HG02870 (cell line): ENCODE measurements around the gene NTM.
"Not testable (repeated sequence)": the region's sequence is repeated elsewhere in the genome, so short reads cannot be mapped to it uniquely, and the experiment has no call there.

Experiments used
- ATAC-seq: cut with Tn5 transposase; IDR thresholded peaks from one replicate; pipeline ENCODE4 v1.9.1; 2021; ENCODE audit warnings: mild to moderate bottlenecking, moderate library complexity; ENCODE audit not compliant: unreplicated experiment

The NTM gene

DNA sequence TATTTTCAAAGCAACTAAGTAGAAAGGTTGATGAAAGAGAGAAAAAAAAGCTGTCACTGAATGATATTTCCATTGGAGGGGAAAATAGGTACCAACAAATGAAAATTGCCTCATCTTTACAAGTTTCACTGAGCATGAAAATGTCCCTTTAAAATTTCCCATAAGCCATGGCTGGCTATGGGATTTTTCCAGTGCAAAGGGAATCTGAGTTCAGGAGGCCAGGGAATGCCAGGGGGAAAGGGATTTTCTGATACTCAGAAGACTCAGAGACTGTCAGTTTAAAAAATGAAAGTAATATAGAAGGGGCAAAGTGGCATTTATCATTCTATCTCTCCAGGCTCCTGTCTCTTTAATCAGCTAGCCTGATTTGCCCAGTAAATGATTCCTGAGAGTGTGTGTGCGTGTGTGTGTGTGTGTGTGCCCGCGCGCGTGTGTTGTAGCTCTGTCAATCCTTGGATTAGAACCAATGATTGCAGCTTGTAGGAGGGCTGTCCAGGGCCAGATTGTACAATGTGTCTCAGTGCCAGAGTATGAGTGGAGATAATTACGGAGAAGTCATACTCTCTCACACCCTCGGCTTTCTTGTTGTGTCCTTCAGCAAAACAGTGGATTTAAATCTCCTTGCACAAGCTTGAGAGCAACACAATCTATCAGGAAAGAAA is at the start of gene NTM:
NTM (plus strand) TSS at position 526 of the 662 bp plus-strand sequence.
- ATAC-seq, result no peak

DNA sequence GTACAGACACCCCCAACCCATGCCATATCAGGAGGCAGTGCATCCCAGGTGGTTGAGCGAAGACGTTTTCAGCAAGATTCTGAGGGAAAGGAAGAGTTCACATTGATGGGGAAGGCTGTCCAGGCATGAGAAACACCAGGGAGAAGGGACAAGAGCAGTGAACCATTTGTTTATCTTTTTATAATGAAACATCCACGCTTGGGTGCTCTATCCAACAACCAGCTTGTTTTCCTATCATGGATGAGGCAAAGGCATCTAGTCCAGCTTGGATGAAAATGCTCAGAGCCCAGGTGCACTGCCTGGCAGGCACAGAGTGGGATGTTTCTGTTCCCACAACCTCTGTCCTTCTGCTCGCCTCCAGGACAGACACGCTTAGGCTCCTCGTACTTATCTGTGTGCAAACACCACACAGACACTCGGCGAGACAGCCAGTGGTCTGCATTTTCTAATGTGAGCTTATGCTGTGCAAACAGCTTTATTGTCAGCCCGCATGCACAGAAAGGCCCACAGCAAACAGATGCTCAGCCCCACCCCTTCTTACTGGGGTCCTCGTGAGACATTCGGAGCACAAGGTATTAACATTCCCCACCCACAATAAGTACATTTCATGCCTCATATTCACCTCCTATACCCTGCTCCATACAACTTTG is 45.4 kb upstream of the NTM start:
- ATAC-seq, result no peak

DNA sequence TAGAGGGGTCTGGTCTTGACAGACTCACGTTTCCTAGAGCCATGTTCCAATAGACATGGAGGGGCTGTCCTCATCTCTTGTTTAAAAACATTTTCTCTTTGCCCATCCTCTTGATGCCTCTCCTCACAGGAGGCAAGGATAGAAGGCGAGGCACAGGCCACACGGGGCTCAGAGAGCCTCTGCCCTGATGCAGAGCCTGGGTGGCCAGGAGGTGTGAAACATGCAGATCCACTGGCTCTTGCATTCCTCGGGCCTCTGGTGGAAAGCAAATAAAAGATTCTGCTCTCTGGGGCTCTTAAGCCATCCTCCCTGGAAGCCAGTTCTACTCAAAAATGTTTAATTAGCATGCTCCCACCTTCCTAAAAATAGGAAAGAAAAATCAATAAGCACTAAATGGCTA is 43.6 kb upstream of the NTM start:
- ATAC-seq, result no peak

DNA sequence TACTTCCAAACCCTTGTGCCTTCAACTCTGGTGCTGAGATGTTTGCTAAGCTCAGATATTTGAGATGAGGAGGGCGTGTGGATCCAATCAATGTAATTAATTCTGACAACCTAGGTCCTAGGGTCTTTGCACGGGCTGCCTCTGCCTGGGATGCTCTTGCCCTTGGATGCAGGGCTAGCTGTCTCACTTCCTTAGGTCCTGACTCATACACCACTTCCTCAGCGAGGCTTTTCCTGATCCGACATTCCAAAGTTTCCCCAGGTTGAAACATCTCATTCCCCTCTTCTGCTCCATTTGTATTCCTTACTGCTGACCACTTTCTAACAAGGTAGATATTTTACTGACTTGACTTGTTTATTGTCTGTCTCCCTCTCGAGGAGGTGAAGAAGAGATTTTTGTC is 43.0 kb upstream of the NTM start:
- no peak for ATAC-seq

DNA sequence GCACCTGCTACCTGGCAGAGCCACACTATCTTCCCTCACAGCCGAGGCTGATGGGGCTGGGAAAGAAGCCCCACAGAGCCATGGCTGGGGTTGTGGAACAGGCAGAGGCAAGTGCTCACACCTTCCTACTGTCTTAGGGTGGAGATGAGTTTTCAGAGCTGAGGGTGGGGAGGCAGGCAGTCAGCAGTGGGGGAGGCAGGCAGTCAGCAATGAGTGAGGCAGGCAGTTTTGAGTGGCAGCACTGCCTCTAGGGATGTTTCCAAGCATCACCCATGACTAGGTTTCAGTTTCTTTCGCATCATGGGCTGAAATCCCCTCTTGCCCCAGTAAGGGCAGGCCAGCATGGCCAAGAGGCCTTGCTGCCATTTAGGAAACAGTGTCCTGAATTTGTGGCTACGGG is 41.6 kb upstream of the NTM start:
- ATAC-seq, result no peak

DNA sequence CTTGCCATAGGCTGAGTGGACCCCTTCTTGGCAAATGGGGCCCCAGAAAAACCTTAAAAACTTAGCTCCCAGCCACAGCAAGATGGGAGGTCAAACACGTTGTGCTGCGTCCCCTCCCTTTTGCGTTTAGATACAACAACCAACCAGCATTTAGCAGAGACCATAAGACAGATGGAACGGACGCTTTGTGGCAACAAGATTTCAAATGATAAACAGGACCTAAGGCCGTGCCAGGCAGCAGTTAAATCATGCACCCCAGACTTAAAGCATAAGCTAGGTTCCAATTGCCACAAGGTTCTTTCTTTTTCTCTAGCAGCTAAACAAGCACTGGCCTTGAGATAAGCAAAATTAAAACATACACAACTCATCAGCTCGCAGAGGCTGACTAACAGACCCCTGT is 39.4 kb upstream of the NTM start:
- ATAC-seq, result no peak

DNA sequence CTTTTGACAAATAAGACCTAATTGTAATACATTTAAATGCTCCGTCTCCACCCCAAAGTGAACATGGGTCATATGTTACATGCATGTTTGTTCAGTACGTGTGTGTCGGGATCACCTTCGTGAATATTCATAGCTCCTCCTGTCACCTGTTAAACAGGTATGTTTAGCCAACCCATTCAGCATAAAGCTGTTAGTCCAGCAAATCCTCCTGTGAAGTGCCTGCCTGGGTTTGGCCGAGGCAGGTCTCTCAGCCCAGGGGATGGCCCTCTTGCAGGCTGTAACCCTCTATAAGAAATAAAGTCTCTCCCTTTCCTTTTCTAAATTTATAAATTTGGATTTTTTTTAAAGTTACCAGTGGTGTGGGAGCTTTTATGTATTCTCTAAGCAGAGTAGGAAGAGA is 38.9 kb upstream of the NTM start:
- no peak for ATAC-seq

DNA sequence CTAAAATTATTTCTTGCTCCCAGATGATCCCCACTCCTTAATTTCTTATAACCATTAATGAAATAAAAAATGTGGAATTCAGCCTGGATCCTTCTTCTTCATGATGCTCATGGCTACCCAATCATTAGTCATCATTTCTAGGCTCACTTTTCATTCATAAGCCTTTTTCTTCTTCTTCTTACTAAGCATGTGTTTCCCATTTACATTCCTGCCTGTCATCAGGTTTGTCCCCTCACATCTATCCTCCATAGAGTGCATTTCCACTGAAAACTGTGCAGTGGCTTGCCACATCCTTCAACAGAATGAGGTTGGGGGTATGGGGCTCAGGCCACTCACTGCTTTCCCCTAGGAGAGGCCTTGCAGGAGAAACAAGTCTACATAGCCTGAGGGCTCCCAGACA is 35.8 kb upstream of the NTM start:
- no peak for ATAC-seq

DNA sequence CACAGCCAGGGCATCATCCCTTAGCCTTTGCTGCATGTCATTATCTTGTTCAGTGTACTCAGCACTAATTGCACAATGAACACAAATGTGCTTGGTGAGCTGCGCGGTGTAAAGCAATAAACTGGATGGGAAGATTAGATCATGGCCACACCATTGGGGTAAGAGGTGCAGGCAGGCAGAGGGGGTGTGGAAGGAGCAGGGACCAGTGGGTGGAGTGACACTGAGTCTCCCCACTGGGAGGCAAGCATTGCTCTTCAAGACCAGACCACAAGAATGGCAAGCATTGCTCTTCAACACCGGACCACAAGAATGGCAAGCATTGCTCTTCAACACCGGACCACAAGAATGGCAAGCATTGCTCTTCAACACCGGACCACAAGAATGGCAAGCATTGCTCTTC is 28.5 kb upstream of the NTM start:
- not testable (repeated sequence) for ATAC-seq

DNA sequence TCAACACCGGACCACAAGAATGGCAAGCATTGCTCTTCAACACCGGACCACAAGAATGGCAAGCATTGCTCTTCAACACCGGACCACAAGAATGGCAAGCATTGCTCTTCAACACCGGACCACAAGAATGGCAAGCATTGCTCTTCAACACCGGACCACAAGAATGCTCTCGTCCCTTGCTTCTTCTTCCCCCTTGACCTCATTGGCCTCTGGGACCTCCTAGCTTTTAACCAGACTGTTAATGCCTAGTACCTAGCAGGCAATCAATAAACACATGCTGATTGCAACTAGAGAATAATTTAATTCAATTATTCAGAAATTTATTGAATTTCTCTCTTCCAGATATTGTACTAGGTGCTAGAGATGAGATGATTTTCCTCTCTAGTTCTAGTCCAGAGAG is 28.0 kb upstream of the NTM start:
- ATAC-seq, result not testable (repeated sequence)

DNA sequence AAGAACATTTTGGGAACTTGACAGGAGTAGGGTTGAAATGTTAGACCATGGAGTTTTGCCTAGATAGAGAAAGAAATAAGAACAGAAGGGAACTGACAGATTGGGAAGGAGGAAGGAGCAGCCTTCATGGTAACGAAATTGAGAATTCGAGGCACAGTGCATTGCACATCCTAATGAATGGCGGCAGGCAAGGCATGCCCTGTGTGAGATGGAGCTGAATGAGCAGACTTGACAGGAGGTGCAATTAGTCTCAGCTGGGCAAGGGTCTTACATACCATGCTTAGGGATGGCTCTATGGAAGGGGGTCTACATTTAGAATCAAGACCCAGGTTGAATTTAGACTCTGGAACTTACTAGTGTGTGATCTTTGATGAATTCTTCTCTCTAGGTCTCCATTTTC is 25.0 kb upstream of the NTM start:
- ATAC-seq, result no peak

DNA sequence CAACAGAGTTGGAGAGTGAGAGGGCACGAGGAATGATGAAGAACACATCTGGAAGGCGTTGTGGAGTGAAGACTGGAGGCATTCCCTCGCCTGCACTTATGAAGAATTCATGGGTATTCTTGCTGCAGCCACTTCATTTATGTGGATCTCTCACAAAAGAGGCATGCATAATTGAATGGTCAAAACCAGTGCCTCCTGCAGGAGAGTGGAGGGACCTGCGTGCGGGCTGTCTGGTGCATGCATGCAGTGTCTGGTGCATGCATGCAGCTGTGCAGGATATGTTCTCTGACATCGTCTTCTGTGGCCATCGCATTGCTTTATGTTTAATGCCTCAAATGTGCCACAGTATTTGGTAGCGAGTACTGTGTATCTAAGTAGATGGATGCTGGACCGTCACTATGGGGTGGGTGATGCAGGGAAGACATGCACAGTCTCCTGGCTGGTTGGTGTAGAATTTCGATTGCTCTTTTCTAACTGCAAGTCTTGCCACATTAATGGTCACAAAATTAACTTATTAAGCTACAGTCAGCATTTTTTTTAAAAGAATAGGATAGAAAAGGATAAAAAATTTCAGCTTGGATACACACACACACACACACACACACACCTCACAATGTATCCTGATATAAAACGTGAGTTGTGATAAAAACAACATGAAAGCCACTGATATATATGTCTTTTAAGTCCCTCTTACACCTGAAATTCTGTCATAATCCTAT is 20.9 kb upstream of the NTM start:
- no peak for ATAC-seq

DNA sequence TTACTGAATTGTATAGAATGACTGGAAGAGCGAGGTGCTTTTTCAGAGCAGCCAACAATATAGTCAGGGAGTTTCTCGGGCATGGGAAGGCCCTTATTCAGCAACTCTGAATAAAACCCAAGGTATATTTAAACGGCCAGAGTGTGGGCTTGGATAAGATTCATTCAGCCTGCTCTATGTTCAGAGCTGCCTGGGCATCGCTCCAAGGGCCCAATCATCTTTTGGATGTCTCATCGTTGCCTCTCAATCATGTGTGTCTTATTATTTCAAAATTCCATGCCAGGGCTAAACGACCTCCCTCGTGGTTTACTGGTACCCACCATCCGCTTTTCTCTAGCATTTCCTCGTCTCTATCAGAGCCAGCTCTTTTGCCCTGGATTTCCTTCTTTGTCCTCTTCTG is 19.5 kb upstream of the NTM start:
- ATAC-seq, result no peak

DNA sequence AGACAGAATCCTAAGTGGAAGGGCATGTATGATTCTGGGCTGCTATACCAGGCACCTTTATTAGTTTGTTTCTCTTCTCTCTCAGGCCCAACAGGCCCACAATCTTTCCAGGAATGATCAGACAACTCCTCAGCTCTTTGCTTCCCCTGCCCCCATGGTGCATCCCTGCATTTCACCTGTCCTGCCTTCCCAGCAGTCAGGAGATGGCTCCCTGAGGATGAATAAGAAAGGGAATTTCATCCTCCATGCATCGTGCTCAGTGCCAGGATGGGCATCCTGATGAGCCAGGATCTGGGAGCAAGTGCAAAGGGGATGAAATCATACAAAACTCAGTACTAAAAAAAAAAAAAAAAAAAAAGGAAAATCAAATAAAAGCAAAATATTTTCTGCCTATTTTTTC is 18.6 kb upstream of the NTM start:
- no peak for ATAC-seq

DNA sequence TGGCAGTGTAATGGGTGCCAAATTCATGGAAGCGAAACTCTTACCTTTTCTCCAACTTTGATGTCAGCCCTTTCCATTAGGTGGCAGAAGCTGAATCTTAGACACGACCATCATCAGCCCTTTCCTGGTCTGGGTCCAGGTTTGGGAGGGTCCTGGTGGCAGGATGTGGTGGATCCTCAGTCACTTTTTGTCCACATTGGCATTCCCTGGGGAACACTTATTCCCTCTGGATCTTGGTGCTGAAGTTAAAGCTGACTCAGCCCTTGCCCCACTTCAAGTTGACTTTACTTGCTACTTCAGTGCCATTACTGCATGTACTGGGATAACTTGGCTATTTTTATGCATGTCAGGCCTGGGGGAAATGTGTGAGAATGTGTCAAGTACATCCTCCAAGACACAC is 16.6 kb upstream of the NTM start:
- no peak for ATAC-seq

DNA sequence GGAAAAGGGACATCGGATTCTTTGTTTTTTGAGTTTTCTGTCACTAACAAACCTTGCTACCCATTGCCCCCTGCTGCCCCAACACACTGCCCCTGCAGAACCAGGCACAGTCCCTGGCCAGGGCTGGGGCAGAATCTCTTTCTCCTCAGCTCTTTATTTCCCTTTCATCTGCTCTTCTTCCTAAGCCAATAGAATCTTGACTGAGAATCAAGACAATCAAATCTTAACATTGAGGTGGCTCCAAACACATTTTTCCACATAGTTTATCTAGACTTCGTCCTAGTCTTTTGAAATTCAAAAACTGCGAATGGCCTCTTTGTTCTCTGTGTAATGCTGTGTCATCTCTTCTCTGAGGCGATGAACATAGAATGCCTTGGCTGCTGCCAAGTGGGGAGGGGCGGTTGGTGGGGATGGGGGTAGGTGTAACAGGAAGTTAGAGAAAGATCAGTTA is 16.1 kb upstream of the NTM start:
- no peak for ATAC-seq

DNA sequence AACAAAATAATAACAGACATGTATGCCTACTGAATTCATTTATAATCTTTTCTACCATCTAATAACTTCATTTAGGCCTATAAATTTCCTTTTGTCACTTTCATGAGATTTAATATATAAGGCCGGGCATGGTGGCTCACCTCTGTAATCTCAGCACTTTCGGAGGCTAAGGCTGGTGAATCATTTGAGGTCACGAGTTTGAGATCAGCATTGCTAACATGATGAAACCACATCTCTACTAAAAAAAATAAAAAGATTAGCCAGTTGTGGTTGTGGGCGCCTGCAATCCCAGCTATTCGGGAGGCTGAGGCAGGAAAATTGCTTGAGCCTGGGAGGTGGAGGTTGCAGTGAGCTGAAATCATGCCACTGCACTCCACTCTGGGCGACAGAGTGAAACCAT is 14.2 kb upstream of the NTM start:
- ATAC-seq, result no peak

DNA sequence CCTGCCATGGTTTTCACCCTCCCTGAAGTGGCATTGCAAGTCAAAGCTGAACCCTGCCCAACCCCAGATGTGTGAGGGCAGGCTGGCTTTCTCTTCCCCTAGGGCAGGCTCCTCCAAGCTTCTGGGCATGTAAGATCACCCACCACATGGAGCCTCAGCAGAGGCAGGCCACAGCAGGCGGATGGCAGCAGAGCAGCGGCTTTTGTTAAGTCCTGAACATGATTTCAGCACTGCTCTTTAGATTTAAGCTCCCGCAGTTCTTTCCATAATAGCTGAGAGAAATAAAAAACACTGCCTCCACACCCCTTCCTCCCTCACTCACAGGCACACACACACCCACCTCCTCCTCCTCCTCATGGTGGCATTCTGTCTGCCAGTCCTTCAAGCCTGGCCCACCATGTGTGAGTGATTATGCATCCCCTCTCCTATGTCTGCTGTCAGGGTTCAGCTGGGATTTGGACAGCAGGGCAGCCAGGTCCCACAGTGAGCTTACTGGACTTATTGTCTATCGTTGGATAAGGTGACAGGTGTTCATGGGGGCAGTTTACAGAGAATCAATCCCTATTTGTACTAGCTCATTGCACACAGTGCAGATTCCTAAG is 5.0 kb upstream of the NTM start:
- ATAC-seq, result no peak

DNA sequence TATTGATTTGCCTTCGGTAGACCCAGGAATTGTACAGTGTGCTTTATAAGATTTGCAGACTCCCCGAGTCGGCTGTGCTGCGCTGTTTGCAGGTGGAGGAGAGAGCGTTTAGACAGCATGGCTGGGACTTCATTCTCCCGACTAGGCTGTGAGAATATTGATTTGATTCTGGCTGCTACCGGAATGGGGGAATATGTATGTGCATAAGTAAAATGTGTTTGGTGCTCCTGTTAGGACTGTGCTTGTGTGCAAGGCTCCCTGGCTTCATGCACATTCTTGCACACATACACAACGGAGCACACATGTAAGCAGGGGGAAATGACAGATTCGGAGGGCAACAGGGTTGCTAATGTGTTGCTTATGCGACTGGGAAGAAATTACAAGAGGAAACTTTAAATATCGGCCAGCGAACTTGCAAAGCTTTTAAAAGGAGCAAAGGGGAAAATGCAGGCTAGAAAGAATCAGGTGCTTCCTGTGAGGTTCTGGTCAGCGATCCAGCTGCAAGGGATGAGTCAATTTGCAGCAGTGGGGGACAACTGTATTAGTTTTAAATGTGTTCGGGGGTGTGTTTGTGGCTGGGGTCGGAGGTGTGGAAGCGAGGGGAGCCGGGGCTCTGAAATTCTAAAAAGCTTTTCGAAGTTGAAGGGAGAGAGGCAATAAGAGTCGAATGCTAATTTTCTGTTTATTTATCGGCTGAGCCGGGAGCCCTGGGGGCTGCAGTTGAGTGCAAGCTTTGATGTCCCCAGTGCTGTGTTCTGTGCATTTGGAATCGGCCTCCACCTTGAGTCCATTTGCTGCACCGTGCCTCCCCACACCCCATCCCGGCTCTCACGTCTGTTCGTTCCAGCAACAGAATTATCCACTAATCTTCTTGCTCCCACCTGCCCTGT is 731 bp downstream of the NTM start:
- ATAC-seq, result no peak

DNA sequence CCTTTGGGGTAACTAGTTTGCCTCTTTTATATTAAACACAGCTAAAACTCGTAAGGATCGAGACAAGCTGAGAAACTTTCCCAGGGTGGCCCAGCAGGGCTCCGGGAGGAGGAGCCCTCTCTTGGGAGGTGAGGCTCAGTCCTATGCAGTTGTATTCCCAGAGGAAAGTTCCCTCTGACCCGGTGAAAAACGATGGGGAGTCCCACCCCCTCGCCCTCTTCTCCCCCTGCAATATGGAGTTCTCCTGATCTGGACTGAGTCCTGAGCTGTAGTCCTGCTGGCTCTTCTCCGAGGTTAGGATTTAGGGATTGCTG is 1.3 kb downstream of the NTM start:
- no peak for ATAC-seq
